H9 (cell line): ENCODE results near the gene ADAMTS17. TPM values are rescaled to one million over a fixed set of nuclear protein-coding genes. Genes with fewer than 3 reads are reported as not detected.

ENCODE experiments used
- DNase-seq: peaks from one replicate; pipeline ENCODE4 v3.0.0-alpha.2; 2017
- H2AFZ ChIP-seq: one replicate; pipeline ENCODE4 v1.6.1; 2013; ENCODE audit warnings: mild to moderate bottlenecking, low read length, control low read depth, moderate library complexity
- H2AK5ac ChIP-seq: 2 replicates; pipeline ENCODE4 v1.6.1; 2013; ENCODE audit warnings: low read length, control low read depth, mixed read lengths; ENCODE audit not compliant: insufficient read length
- H2BK120ac ChIP-seq: one replicate; pipeline ENCODE4 v1.6.1; 2013; ENCODE audit warnings: low read depth, mild to moderate bottlenecking, low read length, control low read depth, inconsistent platforms; ENCODE audit not compliant: poor library complexity, severe bottlenecking
- H2BK12ac ChIP-seq: 2 replicates; pipeline ENCODE4 v1.6.1; 2013; ENCODE audit warnings: low read length, control low read depth, mixed read lengths, low read depth; ENCODE audit not compliant: insufficient read length
- H2BK15ac ChIP-seq: 2 replicates; pipeline ENCODE4 v1.6.1; 2013; ENCODE audit warnings: low read depth, low read length, control low read depth
- H2BK20ac ChIP-seq: one replicate; pipeline ENCODE4 v1.6.1; 2013; ENCODE audit warnings: low read depth, mild to moderate bottlenecking, low read length, control low read depth, inconsistent platforms; ENCODE audit not compliant: poor library complexity, severe bottlenecking
- H2BK5ac ChIP-seq: 2 replicates; pipeline ENCODE4 v1.6.1; 2013; ENCODE audit warnings: low read length, control low read depth, mixed read lengths; ENCODE audit not compliant: insufficient read length
- H3K14ac ChIP-seq: 2 replicates; pipeline ENCODE4 v1.6.1; 2013; ENCODE audit warnings: low read length, control low read depth; ENCODE audit not compliant: insufficient read depth
- H3K18ac ChIP-seq: 2 replicates; pipeline ENCODE4 v1.6.1; 2013; ENCODE audit warnings: low read depth, mild to moderate bottlenecking, mixed read lengths, low read length, control low read depth; ENCODE audit not compliant: insufficient read length
- H3K23ac ChIP-seq: 2 replicates; pipeline ENCODE4 v1.6.1; 2013; ENCODE audit warnings: low read length, control low read depth, mixed read lengths, low read depth; ENCODE audit not compliant: insufficient read length
- H3K23me2 ChIP-seq: 2 replicates; pipeline ENCODE4 v1.6.1; 2013; ENCODE audit warnings: low read depth, mild to moderate bottlenecking, mixed read lengths, low read length, control low read depth; ENCODE audit not compliant: insufficient read length, poor library complexity, severe bottlenecking
- H3K27ac ChIP-seq: 2 replicates; pipeline ENCODE4 v1.5.1; 2013; ENCODE audit warnings: low read length, control low read depth, mixed read lengths, low read depth; ENCODE audit not compliant: insufficient read length
- H3K27me3 ChIP-seq: 2 replicates; pipeline ENCODE4 v1.6.1; 2013; ENCODE audit warnings: low read length, control low read depth, inconsistent platforms; ENCODE audit not compliant: insufficient read depth
- H3K4ac ChIP-seq: 2 replicates; pipeline ENCODE4 v1.6.1; 2013; ENCODE audit warnings: low read depth, mild to moderate bottlenecking, control low read depth, inconsistent platforms, low read length, moderate library complexity
- H3K4me1 ChIP-seq: 2 replicates; pipeline ENCODE4 v1.6.1; 2013; ENCODE audit warnings: low read length, control low read depth, inconsistent platforms; ENCODE audit not compliant: insufficient read depth
- H3K4me2 ChIP-seq: 2 replicates; pipeline ENCODE4 v1.6.1; 2013; ENCODE audit warnings: low read length, control low read depth, mixed read lengths; ENCODE audit not compliant: insufficient read length, insufficient read depth
- H3K56ac ChIP-seq: 2 replicates; pipeline ENCODE4 v1.6.1; 2013; ENCODE audit warnings: low read depth, mild to moderate bottlenecking, mixed read lengths, low read length, control low read depth; ENCODE audit not compliant: insufficient read length
- H3K79me1 ChIP-seq: 2 replicates; pipeline ENCODE4 v1.6.1; 2013; ENCODE audit warnings: low read depth, mild to moderate bottlenecking, moderate library complexity, low read length, control low read depth, inconsistent platforms; ENCODE audit not compliant: insufficient read depth, poor library complexity, severe bottlenecking
- H3K79me2 ChIP-seq: 2 replicates; pipeline ENCODE4 v1.6.1; 2013; ENCODE audit warnings: low read length, control low read depth, inconsistent platforms; ENCODE audit not compliant: insufficient read depth
- H3K9ac ChIP-seq: 2 replicates; pipeline ENCODE4 v1.6.1; 2013; ENCODE audit warnings: low read length, control low read depth, mixed read lengths; ENCODE audit not compliant: insufficient read length; ENCODE audit errors: extremely low read depth
- H3K9me3 ChIP-seq: one replicate; pipeline ENCODE4 v1.6.1; 2013; ENCODE audit warnings: low read depth, low read length, inconsistent platforms; ENCODE audit not compliant: control insufficient read depth
- H3T11ph ChIP-seq: one replicate; pipeline ENCODE4 v1.6.1; 2013; ENCODE audit warnings: mild to moderate bottlenecking, low read length, control low read depth, inconsistent platforms
- H4K20me1 ChIP-seq: one replicate; pipeline ENCODE4 v1.6.1; 2013; ENCODE audit not compliant: control insufficient read depth, insufficient read length, insufficient read depth
- H4K5ac ChIP-seq: 2 replicates; pipeline ENCODE4 v1.6.1; 2013; ENCODE audit warnings: low read depth, mild to moderate bottlenecking, mixed read lengths, low read length, control low read depth; ENCODE audit not compliant: insufficient read length
- H4K8ac ChIP-seq: replicated peaks from 2 replicates; pipeline ENCODE4 v1.6.1; 2013; ENCODE audit warnings: low read length, control low read depth, mixed read lengths, low read depth; ENCODE audit not compliant: insufficient read length
- H4K91ac ChIP-seq: 2 replicates; pipeline ENCODE4 v1.6.1; 2013; ENCODE audit warnings: low read depth, mild to moderate bottlenecking, moderate library complexity, mixed read lengths, low read length, control low read depth; ENCODE audit not compliant: insufficient read length
- H3K27ac Mint-ChIP-seq, 3 experiments: 2 replicates in 2 of 3; 3 replicates in 1 of 3; pipeline ENCODE4 v1.8.0; 2020 to 2021; ENCODE audit warnings: mixed read lengths in 3 of 3, mild to moderate bottlenecking in 1 of 3, moderate library complexity in 1 of 3
- H3K27me3 Mint-ChIP-seq: 2 replicates; pipeline ENCODE4 v1.8.0; 2021; ENCODE audit warnings: low read depth, mild to moderate bottlenecking, moderate library complexity, mixed read lengths
- H3K36me3 Mint-ChIP-seq, 3 experiments: 2 replicates in 2 of 3; 3 replicates in 1 of 3; pipeline ENCODE4 v1.8.0; 2020 to 2021; ENCODE audit warnings: low read depth in 3 of 3, mixed read lengths in 3 of 3; ENCODE audit not compliant: insufficient read depth in 1 of 3
- H3K4me1 Mint-ChIP-seq, 2 experiments: 2 replicates each; pipeline ENCODE4 v1.8.0; 2020; ENCODE audit warnings: mixed read lengths in 2 of 2
- H3K4me3 Mint-ChIP-seq, 2 experiments: 2 replicates in 1 of 2; 3 replicates in 1 of 2; pipeline ENCODE4 v1.8.0; 2020 to 2021; ENCODE audit warnings: mild to moderate bottlenecking in 2 of 2, mixed read lengths in 2 of 2, moderate library complexity in 1 of 2
- H3K9me3 Mint-ChIP-seq, 2 experiments: 2 replicates in 1 of 2; 3 replicates in 1 of 2; pipeline ENCODE4 v1.8.0; 2020; ENCODE audit warnings: mild to moderate bottlenecking in 2 of 2, mixed read lengths in 2 of 2, moderate library complexity in 1 of 2
- WGBS: extraction: QIAGEN DNeasy Blood & Tissue Kit; methylation state at CpG from one replicate; pipeline ENCODE4 v1.1.7; 2013; ENCODE audit warnings: missing lambda C conversion rate, low lambda C conversion rate, mixed read lengths; ENCODE audit not compliant: insufficient read length; ENCODE audit errors: extremely low coverage; 5-methylcytosine and 5-hydroxymethylcytosine counted together
- total RNA-seq: library from RNA; stranded (reverse); gene quantifications from 2 replicates; pipeline ENCODE4 v1.2.1, GENCODE V29; 2021
- TF ChIP-seq, protein P1 (sequence below): fragments of 200-600 bp; sonication (generic); conservative IDR thresholded peaks from 3 replicates; pipeline ENCODE4 v1.8.0; 2021; ENCODE audit warnings: antibody characterized with exemption, mild to moderate bottlenecking

ADAMTS17 gene
- total RNA-seq, 1 experiment from 2014 or later, result 2.9 TPM

DNA sequence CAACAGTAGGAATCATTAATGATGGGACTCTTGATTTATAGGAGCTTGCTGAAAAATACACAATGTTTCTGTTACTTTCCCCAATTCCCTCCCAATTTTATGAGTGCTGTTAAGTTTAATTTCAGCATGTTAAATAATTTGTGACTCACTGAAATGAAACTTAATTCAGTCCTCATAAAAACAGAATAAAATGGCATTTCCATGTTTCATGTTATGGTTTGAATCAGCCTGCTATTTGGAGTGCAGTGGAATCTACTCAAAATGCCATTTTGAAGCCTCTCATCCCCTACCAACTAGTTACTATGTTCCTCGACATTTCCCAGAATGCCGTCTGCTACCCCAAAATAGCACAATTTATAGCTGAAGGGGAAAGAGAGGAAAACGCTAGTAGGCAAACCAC, 237.5 kb downstream of the ADAMTS17 start:
- peaks cover 0 to 5% of the 10 kb centered on the region in 2 experiments; a peak in 2 of 4 replicates for H3K4me1 Mint-ChIP-seq
- Histone ChIP-seq H2BK5ac (no peak overlapping the region), H3K79me2 (no peaks in the 10 kb centered on the region), H4K5ac (no peak overlapping the region), H2BK120ac (no peak overlapping the region), H2AFZ (no peak overlapping the region), H3K14ac (no peak overlapping the region), H3K4me2 (no peak overlapping the region), H3K4ac (no peak overlapping the region), H3K79me1 (no peaks in the 10 kb centered on the region), H3K4me1 (no peaks in the 10 kb centered on the region), H2BK12ac (no peak overlapping the region), H2AK5ac (no peak overlapping the region), H3K18ac (no peak overlapping the region), H3K56ac (no peak overlapping the region), H2BK15ac (no peak overlapping the region), H3K9me3 (no peaks in the 10 kb centered on the region), H3K23me2 (no peaks in the 10 kb centered on the region), H3T11ph (no peak overlapping the region), H3K9ac (no peak overlapping the region), H3K23ac (no peak overlapping the region), H4K20me1 (no peaks in the 10 kb centered on the region), H4K91ac (no peak overlapping the region), H3K27ac (no peak overlapping the region), H4K8ac (no peak overlapping the region), H3K27me3 (no peaks in the 10 kb centered on the region), H2BK20ac (no peak overlapping the region)
- no CpG with 5 or more reads among the region's 3 CpGs for WGBS
- no peaks in the 10 kb centered on the region; a peak in 1 of 7 replicates for H3K36me3 Mint-ChIP-seq
- TF ChIP-seq, protein P1, sequence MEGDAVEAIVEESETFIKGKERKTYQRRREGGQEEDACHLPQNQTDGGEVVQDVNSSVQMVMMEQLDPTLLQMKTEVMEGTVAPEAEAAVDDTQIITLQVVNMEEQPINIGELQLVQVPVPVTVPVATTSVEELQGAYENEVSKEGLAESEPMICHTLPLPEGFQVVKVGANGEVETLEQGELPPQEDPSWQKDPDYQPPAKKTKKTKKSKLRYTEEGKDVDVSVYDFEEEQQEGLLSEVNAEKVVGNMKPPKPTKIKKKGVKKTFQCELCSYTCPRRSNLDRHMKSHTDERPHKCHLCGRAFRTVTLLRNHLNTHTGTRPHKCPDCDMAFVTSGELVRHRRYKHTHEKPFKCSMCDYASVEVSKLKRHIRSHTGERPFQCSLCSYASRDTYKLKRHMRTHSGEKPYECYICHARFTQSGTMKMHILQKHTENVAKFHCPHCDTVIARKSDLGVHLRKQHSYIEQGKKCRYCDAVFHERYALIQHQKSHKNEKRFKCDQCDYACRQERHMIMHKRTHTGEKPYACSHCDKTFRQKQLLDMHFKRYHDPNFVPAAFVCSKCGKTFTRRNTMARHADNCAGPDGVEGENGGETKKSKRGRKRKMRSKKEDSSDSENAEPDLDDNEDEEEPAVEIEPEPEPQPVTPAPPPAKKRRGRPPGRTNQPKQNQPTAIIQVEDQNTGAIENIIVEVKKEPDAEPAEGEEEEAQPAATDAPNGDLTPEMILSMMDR, result no peak
- H3K27me3 Mint-ChIP-seq, result peaks cover 13% of the 10 kb centered on the region
- DNase-seq, result no peak
- no peak overlapping the region; a peak in 1 of 7 replicates for H3K27ac Mint-ChIP-seq
- no peak overlapping the region for H3K4me3 Mint-ChIP-seq
- peaks cover 0 to 1% of the 10 kb centered on the region in 2 experiments; a peak in 2 of 5 replicates for H3K9me3 Mint-ChIP-seq
